Measurements from ENCODE around the gene PDE9A.

PDE9A gene

DNA sequence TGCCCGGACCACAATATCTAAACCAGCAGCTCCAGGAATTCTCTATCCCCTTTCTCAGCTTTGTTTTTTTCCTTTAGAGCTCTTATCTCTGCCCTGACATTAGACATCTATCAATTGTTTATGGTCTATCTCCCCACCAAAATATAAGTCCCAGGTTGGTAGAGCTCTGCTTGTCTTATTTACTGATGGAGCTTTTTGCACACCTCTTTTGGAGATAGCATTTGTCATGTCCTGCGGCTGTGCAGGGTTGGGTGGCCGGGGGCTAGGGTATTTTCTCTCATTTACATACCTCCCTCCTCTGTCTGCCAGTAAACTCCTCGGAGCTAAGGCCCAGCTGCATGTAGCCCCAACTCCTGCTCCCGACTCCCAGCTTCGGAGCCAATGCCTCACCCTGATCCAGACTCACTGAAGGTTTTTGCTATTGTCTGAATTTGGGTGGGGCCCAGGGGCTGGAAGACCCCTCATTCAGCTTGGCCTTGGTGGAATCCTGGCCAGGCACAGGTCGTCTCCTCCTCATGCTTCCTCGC is 11.1 kb upstream of the PDE9A start:
- no peak for DNase-seq (ENCODE audit: low read depth in 3 of 3)

- no peak for DNase-seq (ENCODE audit: low read depth in 3 of 3)
These were observed 8.9 kb upstream of the PDE9A start for GRCh38 chr21:42644223-42645208.

- no peak for DNase-seq (ENCODE audit: low read depth in 3 of 3)
These were observed 8.0 kb upstream of the PDE9A start for GRCh38 chr21:42645211-42646075.

DNA sequence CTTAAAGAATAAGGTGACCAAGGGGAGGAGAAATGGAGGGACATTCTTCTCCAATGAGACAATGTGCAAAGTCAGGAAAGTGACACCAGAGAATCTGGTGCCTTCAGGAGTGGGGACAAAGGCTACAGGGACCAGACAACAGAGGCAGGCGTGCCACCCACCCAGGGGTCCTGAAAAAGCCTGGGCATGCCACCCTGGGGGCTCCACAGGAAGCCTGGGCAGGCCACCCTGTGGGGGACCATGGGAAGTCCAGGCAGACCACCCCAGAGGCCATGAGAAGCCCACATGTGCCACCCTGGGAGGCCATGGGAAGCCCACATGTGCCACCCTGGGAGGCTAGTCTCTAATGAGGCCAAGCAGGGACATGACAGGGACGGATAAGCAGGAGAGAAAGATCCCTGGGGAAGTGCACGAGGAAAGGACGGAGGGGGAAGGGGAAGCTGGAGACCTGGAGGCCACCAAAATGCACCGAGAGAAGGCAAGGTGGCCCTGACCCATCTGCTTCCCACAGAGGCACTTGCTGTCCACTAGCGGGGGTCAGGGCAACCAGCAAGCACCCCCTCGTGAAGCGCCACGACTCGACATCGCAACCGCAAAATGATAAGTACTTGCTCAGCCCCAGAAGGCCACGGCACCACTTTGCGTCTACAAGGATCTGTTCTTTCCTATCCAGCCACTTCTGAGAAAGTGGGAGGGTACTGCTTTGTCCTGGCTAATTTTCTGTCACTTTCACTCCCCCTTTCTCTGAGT is 7.2 kb upstream of the PDE9A start:
- DNase-seq (ENCODE audit: low read depth in 3 of 3), result no peak

- no peak for DNase-seq (ENCODE audit: low read depth in 3 of 3)
These were observed 6.6 kb upstream of the PDE9A start for GRCh38 chr21:42646836-42647235.

DNA sequence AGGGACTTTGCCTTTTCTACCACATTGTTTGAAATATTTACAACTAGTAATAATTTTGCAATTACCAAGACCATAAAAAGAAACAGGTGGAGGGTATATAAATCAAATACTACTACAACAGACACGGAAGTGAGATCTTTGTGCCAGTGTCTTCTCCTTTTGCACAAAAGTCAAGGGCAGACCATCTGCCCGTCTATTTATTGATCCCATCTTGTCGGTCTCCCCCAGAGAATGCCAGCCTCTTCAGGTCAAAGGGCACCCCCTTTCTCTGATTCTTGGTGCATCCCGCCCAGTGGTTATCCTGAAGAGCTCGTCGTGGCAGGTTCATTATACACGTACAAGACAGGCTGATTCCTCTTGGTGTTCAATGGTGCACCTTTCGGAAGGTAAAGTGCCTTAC is 4.8 kb upstream of the PDE9A start:
- no peak for DNase-seq (ENCODE audit: low read depth in 3 of 3)

DNA sequence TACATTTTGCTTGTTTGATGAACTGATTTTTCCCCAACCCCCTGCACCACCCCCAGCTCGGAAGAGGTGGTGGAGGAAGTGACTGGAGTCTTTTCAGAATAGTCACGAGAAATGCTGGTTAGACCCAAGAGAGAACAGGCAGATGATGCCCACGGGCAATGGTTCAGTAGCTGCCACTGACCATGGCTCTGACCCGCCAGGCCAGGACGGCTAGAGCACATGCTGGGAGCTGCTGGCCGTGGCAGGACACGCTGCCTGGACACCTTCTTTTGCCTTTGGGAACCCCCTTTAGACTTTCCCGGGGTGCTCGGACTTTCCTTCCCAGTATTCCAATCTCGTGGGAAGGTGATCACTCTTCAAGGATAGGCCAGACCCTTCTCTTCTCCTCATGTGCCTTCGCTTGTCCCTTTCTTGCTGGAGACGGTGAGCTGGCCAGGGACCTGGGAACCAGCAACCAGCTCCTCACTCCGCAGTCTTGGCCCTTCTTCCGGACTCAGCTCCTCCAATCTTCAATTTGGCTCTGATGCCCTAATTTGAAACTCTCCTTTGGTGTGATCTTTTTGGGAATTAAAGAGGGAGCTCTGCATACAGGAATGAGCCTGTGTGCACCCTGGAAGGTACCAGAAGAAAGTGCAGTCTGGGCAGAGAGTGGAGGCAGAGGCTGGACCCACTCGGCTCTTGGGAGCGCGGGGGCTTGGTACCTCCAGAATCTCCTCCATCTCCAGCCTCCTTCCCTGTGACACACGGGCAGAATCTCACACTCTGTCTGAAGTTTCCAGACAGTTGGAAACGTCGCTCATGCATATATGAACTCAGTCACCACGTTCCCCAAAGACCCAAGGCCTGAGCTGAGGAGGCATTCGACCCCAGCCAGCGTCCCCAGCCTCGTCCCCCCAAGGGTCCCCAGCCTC is 4.0 kb upstream of the PDE9A start:
- DNase-seq (ENCODE audit: low read depth in 3 of 3), result no peak

DNA sequence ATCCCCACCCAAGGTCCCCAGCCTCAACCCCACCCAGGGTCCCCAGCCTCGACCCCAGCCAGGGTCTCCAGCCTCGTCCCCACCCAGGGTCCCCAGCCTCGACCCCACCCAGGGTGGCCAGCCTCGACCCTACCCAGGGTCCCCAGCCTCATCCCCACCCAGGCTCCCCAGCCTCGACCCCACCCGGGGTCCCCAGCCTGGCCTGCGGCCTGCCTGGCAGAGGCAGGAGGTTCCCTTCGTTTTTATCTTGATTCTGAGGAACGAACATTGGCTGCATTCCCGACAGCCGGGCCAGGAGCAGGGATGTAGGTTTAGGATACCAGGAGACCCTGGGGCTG is 3.4 kb upstream of the PDE9A start:
- DNase-seq (ENCODE audit: low read depth in 3 of 3), result no peak

- no peak for DNase-seq (ENCODE audit: low read depth in 3 of 3)
These were observed 2.7 kb upstream of the PDE9A start for GRCh38 chr21:42650441-42651421.

- no peak for DNase-seq (ENCODE audit: low read depth in 3 of 3)
These were observed 1.7 kb upstream of the PDE9A start for GRCh38 chr21:42651515-42652401.

DNA sequence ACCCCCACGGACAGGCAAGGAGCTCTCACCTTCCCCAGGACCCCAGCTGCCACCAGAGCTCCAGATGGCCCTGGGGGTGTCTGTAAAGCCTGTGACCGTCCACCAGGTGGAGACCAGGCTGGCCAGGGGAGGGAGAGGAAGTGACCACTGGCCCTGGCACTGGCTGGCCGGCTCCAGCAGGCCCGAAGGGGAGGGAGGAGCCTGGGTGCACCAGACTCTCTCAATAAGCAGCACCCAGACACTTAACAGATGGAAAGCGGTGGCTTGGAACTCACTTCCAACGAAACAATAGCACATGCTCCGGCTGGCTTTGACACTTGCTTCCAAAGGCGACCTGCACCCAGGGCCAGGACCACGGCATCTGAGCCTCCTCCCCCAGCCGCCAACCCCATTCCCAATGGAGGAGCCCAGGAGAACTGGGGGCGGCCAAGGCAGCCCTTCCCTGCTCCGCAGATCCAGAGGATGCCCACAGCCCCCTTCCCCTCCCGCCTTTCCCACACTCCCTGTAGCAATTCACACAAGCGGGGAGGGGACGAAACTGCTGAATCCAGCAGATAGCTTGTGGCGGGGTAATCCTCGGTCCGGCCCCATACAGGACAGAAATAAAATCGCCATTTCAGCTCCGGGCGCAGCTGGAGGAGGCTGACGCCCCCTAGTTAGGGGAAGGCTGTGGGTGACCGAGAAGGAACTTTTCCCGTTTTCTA is 742 bp upstream of the PDE9A start:
- no peak for DNase-seq (ENCODE audit: low read depth in 3 of 3)

- no peak for DNase-seq (ENCODE audit: low read depth in 3 of 3)
These were observed 925 bp downstream of the PDE9A start for GRCh38 chr21:42654179-42654912.

DNA sequence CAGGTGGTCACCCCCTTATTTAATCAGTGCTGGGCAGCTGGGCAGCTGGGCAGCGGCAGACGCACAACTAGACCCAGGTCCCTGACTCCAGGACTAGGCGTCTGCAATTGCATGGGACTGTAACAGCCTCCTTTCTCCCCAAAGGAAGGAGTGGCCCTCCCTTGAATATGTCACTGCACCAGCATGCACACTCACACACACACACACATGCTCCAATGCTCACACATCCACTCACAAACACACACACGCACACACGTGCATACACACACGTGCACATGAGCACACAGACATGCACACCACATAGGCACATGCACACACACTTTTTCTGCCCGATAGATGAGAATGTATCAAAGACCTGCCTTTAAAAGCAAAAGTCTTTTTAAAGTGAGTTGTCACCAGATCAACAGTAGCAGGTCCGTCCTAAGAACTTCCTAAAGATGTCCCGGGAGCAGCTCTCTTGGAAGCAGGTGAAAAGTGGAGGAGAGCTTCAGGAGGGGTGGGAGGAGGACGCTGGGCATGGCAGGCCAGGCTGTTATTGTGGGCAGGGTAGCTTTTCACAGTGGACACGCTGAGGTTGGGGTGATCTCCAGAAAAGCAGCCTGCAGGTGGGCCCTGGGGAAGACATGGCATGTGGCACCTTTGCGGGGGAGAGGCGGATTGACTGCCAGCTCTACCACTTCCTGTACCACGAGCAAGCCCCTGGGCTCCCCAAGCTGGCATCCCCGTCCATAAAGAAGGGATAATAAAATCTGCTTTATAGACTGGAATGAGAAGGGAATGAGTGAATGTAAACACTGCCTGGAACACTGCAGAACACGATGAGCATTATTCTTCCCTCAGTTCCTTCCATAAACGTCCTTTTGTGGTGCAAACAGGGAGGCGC is 1.7 kb downstream of the PDE9A start:
- DNase-seq (ENCODE audit: low read depth in 3 of 3), result no peak

GRCh38 chr21:42655796-42656770 is 2.7 kb downstream of the PDE9A start:
- no peak for DNase-seq (ENCODE audit: low read depth in 3 of 3)

GRCh38 chr21:42656872-42657271 is 3.5 kb downstream of the PDE9A start:
- DNase-seq (ENCODE audit: low read depth in 3 of 3), result no peak
